HG03378 (cell line): ENCODE measurements around the gene IMMP2L.

Experiments
- ATAC-seq: cut with Tn5 transposase; IDR thresholded peaks from one replicate; pipeline ENCODE4 v1.9.1; 2021; ENCODE audit warnings: mild to moderate bottlenecking, moderate library complexity; ENCODE audit not compliant: unreplicated experiment

The IMMP2L gene

GRCh38 chr7:110897538-110897937 lies 664.8 kb downstream of the IMMP2L start:
- ATAC-seq = no peak

GRCh38 chr7:110894111-110894510 lies 668.2 kb downstream of the IMMP2L start:
- no peak for ATAC-seq

GRCh38 chr7:110891197-110891596 lies 671.1 kb downstream of the IMMP2L start:
- ATAC-seq = no peak

GRCh38 chr7:110890101-110890500 lies 672.2 kb downstream of the IMMP2L start:
- ATAC-seq = no peak

GRCh38 chr7:110889335-110889734 lies 673.0 kb downstream of the IMMP2L start:
- no peak for ATAC-seq

- no peak for ATAC-seq
Measured at GRCh38 chr7:110888641-110889040, 673.7 kb downstream of the IMMP2L start.

- ATAC-seq = no peak
Measured at GRCh38 chr7:110885474-110885873, 676.8 kb downstream of the IMMP2L start.

GRCh38 chr7:110881721-110882120 lies 680.6 kb downstream of the IMMP2L start:
- ATAC-seq = no peak

- ATAC-seq = no peak
Measured at GRCh38 chr7:110880971-110881370, 681.3 kb downstream of the IMMP2L start.

- ATAC-seq = no peak
Measured at GRCh38 chr7:110877016-110877415, 685.3 kb downstream of the IMMP2L start.

- no peak for ATAC-seq
Measured at GRCh38 chr7:110875346-110875745, 686.9 kb downstream of the IMMP2L start.

- no peak for ATAC-seq
Measured at GRCh38 chr7:110871856-110872255, 690.4 kb downstream of the IMMP2L start.

- ATAC-seq = no peak
Measured at GRCh38 chr7:110870926-110871325, 691.4 kb downstream of the IMMP2L start.

- no peak for ATAC-seq
Measured at GRCh38 chr7:110868458-110868857, 693.8 kb downstream of the IMMP2L start.

GRCh38 chr7:110867771-110868170 lies 694.5 kb downstream of the IMMP2L start:
- ATAC-seq = no peak

GRCh38 chr7:110863258-110863657 lies 699.0 kb downstream of the IMMP2L start:
- ATAC-seq = no peak

- ATAC-seq = no peak
Measured at GRCh38 chr7:110861163-110861562, 701.1 kb downstream of the IMMP2L start.

GRCh38 chr7:110857106-110857505 lies 705.2 kb downstream of the IMMP2L start:
- no peak for ATAC-seq

- no peak for ATAC-seq
Measured at GRCh38 chr7:110856704-110857103, 705.6 kb downstream of the IMMP2L start.

- no peak for ATAC-seq
Measured at GRCh38 chr7:110854651-110855050, 707.6 kb downstream of the IMMP2L start.

- ATAC-seq = no peak
Measured at GRCh38 chr7:110854166-110854565, 708.1 kb downstream of the IMMP2L start.

- no peak for ATAC-seq
Measured at GRCh38 chr7:110853263-110853662, 709.0 kb downstream of the IMMP2L start.

GRCh38 chr7:110852156-110852940 lies 709.9 kb downstream of the IMMP2L start:
- ATAC-seq = no peak
